NK-92 (cell line): Measurements from ENCODE around the gene SIX6.
"Not testable (repeated sequence)": the region's sequence is repeated elsewhere in the genome, so short reads cannot be mapped to it uniquely, and the experiment has no call there.

ENCODE experiments used
- DNase-seq: peaks from one replicate; lab custom pipeline; 2025; ENCODE audit not compliant: unreplicated experiment; lab: John Stamatoyannopoulos, UW

Gene SIX6

GRCh38 chr14:60508707-60509437 is at the start of gene SIX6:
Gene SIX6 (plus strand): TSS chr14:60509146. CDS start chr14:60509399, 253 bp downstream.
- DNase-seq, result no peak

DNA sequence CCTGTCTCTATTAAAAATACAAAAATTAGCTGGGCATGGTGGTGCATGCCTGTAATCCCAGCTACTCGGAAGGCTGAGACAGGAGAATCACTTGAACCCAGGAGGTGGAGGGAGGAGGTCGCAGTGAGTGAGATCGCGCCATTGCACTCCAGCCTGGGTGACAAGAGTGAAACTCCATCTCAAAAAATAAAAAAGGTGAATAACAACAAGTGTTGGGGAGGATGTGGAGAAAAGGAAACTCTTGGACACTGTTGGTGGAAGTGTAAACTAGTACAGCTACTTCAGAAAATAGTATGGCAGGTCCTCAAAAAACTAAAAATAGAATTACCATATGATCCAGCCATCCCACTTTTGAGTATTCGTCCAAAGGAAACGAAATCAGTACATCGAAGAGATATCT is 28.7 kb upstream of the SIX6 start:
- not testable (repeated sequence) for DNase-seq

GRCh38 chr14:60482743-60483142 is 26.2 kb upstream of the SIX6 start:
- DNase-seq, result no peak

DNA sequence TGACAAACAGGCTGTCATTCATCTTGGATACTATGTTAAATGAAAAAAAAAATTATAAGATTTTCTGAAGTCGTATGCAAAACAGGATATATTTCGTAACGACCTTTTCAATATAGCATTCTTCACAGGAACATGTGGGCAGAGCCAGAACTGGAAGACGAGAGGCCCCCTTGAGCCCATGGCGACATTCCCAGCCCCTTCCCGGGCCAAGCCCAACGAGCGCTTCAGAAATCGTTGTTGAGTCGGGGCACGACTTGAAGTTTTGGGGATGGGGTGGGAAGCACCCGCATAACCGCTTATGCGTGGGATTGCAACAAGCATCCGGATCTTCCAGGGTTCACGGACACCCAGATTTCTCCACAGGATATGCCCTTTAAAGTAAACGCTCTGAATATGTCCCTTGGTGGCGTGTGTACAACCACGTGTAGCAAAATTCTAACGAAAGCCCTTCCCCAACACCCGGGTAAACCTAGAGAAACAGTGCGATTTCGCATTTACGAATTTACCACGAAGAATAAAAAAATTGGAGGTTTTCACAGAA is 23.8 kb upstream of the SIX6 start:
- DNase-seq, result no peak

DNA sequence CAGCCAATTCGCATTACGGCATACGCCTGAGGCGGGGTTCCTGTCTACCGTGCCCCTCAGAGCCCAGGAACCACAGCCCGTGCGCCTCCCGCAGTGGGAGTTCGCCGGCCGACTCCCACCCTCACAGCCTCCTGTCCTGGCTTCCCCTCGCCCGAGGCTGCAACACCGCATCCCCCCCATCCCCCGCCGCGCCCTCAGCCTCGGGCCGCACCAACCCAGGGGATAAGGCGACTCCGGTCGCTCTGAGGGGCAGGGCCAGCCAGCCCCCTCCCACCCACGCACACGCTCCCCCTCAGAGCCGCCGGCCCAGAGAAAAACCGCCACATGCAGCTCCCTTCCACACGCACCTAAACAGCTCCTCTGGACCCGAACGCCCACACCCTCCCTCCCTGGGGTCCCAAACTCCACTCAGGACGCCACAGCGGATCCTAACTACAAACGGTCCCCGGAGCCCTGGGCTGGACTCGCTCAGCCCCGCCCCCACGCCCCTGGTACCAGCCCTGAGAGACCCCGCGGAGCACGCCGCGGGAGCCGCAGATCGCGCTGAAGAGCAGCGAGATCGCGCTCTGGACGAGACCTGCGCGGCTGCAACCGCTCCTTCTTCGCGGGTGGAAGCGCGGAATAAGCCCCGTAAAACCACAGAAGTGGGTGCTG is 23.2 kb upstream of the SIX6 start, which contains the start of gene C14orf39:
TSS of gene C14orf39 (minus strand) at position 466 of the 654 bp plus-strand sequence. CDS start 985 bp downstream, outside the sequence.
- no peak for DNase-seq

- DNase-seq, result no peak
These were observed 21.7 kb upstream of the SIX6 start for GRCh38 chr14:60487211-60487610.

- no peak for DNase-seq
These were observed 20.8 kb upstream of the SIX6 start for GRCh38 chr14:60488175-60488574.

DNA sequence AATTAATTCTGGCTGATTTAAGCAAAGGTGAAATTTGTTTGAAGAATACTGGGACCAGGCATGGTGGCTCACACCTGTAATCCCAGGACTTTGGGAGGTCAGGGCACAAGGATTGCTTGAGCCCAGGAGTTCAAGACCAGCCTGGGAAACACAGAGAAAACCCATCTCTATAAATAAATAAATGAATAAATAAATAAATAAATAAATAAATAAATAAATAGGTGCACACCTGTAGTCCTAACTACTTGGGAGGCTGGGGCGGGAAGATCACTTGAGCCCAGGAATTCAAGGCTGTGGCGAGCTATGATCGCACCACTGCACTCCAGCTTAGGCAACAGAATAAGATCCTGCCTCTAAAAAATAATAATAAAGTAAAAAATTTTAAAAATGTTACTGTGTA is 18.7 kb upstream of the SIX6 start:
- no peak for DNase-seq

- DNase-seq, result no peak
These were observed 13.0 kb upstream of the SIX6 start for GRCh38 chr14:60495946-60496345.

- no peak for DNase-seq
These were observed 6.4 kb upstream of the SIX6 start for GRCh38 chr14:60502541-60502940.

- no peak for DNase-seq
These were observed 3.5 kb upstream of the SIX6 start for GRCh38 chr14:60505448-60505847.

- DNase-seq, result no peak
These were observed 2.9 kb upstream of the SIX6 start for GRCh38 chr14:60506010-60506409.

DNA sequence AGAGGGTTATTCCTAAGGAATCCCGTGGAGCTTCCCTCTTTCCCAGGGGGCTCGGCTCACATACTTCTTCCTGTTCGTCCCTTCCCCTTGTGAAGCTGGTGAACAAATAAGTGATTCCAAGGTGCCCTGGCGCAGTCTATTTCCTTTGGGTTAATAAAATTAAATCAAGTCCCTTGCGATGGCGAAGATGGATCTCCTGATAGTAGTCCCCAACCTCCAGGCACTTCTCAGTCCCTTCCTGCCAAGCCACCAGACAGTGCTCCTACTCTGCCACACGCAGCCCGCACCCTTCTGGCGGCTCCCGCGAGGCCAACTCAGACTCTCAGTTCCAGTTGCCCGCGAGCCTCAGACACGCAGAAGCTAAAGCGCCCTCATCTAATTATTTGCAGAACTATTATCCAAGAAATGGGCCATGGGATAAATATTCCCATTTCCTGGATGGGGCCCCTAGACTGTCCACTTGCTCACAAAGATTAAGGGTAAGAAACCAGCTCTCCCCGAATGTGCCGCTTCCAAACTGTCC is 2.4 kb upstream of the SIX6 start:
- DNase-seq, result no peak

GRCh38 chr14:60506985-60507829 is 1.7 kb upstream of the SIX6 start:
- no peak for DNase-seq

GRCh38 chr14:60508363-60508706 is 611 bp upstream of the SIX6 start:
- DNase-seq, result no peak

DNA sequence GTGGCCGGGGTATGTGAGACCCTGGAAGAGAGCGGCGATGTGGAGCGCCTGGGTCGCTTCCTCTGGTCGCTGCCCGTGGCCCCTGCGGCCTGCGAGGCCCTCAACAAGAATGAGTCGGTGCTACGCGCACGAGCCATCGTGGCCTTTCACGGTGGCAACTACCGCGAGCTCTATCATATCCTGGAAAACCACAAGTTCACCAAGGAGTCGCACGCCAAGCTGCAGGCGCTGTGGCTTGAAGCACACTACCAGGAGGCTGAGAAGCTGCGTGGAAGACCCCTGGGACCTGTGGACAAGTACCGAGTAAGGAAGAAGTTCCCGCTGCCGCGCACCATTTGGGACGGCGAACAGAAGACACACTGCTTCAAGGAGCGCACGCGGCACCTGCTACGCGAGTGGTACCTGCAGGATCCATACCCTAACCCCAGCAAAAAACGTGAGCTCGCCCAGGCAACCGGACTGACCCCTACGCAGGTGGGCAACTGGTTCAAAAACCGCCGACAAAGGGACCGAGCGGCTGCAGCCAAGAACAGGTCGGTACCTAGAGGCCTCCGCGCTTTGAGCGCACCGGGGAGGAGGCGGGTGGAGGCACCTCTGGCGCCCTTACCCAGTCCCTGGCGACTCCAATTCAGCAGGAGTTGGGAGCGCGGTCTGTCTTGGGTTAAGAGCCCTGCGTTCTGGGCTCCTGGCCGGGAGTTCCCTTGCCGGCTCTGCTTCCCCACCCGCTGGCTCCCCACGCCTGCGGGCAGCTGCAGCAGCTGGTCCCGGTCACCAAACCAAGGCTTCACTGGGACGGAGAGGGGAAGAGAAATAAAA is 700 bp downstream of the SIX6 start:
- DNase-seq, result no peak

DNA sequence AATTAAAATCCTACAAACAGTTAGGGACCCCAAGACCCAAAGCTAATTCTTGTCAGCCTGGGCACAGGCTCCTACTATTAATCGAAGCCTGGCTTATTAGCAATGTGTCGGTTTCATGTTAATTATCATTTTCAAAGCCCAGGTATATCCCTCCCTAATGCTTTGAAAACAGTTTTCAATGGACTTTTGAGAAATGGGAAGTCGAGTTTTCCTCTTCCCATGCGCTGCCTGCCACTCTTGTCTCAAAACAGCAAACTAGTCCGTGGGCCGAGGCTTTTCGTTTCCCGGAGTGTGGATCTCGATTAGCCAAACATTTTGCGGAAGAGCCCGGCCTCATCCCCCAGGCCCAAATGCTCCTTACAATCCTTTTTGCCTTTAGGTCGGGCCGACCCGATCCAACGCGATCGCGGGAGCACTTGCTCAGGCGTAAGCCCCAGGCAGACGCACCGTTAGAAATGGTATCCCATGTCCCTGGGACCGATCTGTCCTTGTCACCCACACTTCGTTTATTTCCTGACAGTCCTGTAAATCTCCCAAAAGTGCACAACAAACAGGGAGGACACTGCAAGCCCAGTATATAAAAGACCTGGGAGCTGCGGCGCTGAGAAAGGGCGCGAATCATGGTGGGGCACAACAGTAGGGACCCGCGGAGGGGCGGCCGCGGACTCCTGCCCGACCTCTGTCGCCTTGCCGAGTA is 1.5 kb downstream of the SIX6 start:
- DNase-seq, result no peak

DNA sequence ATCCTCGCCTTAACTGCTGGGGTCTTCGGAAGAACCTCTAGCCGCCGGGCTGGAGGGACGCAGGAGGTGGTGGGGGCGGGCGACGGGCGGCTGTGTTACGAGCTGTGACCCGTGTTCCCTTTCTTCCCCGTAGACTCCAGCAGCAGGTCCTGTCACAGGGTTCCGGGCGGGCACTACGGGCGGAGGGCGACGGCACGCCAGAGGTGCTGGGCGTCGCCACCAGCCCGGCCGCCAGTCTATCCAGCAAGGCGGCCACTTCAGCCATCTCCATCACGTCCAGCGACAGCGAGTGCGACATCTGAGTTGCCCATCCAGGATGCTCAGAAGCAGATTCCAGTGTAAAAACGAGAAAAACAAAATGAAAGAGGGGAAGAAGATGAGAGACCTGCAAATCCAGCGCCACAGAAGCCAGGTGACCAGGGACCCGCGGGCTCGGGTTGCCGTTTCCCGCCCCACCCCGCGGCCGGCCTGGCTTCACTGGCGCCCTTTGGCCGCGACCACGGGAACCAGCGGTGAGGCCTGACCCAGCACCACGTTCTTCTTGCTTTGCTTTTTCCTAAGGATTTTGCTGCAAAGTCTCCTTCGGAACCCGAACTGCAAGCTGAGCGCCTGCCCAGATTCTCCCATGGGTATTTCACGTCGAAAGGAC is 2.1 kb downstream of the SIX6 start:
- DNase-seq, result no peak

DNA sequence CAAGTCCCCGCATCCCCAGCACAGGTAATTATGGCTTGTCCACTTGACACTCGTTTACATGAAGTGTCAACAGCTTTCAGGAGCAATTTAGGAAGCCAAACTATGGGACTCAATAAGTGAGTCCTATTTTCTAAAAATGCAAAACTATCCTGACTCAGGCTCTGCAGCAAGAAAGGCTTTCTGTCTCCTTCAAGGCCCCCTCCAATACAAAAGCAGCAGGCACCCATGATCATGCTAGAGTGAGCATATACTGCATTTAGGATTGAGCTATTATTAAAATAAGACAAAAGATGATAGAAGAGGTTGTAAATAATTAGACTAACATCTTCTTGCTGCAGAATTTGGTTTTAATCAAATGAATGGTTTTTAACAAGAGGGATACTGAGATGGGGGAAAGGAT is 3.2 kb downstream of the SIX6 start:
- DNase-seq, result no peak
